PC-9 (cell line): ENCODE measurements around the gene APOLD1. TPM values are rescaled to one million over a fixed set of nuclear protein-coding genes. Genes with fewer than 3 reads are reported as not detected.
"Not testable (repeated sequence)": the region's sequence is repeated elsewhere in the genome, so short reads cannot be mapped to it uniquely, and the experiment has no call there.

Source experiments
- BruUV-seq: library from RNA; stranded (reverse); fragments of 400-500 nt; replicated peaks from 2 replicates; lab custom pipeline; 2021; lab: Mats Ljungman, UMichigan
- CTCF ChIA-PET: fragments of 300-600 bp; sonication (Branson Sonifier 250); formaldehyde crosslinking; loops from one replicate; lab custom pipeline; 2022; ENCODE audit warnings: antibody characterized with exemption; lab: Charles Lee
- POLR2A ChIA-PET: fragments of 300-600 bp; sonication (Branson Sonifier 250); formaldehyde crosslinking; loops from one replicate; lab custom pipeline; 2022; ENCODE audit warnings: antibody characterized with exemption; ENCODE audit not compliant: unreplicated experiment; lab: Charles Lee
- DNase-seq, 2 experiments: peaks; one replicate each; pipeline versions ENCODE4 v3.0.0 to v3.0.0-alpha.2; 2015 to 2022; ENCODE audit warnings: mixed read lengths in 1 of 2
- H2AFZ ChIP-seq: fragments of 200-600 bp; sonication (generic); 2 replicates; pipeline ENCODE4 v1.8.1; 2017; ENCODE audit warnings: antibody characterized with exemption
- H3F3A ChIP-seq: fragments of 200-600 bp; sonication (generic); 2 replicates; pipeline ENCODE4 v1.8.1; 2017; ENCODE audit warnings: antibody characterized with exemption, mild to moderate bottlenecking, low read depth; ENCODE audit not compliant: insufficient read depth
- H3K27ac ChIP-seq: fragments of 200-600 bp; sonication (generic); 2 replicates; pipeline ENCODE4 v1.6.1; 2016; ENCODE audit warnings: mixed run types
- H3K27me3 ChIP-seq: fragments of 200-600 bp; sonication (generic); 2 replicates; pipeline ENCODE4 v1.6.1; 2016; ENCODE audit warnings: low read depth, mixed run types; ENCODE audit not compliant: insufficient read depth
- H3K36me3 ChIP-seq: fragments of 200-600 bp; sonication (generic); 2 replicates; pipeline ENCODE4 v1.6.1; 2016; ENCODE audit warnings: low read depth, mixed run types
- H3K4me1 ChIP-seq: fragments of 200-600 bp; sonication (generic); replicated peaks from 2 replicates; pipeline ENCODE4 v1.6.1; 2016; ENCODE audit warnings: mixed run types; ENCODE audit not compliant: insufficient read depth
- H3K4me2 ChIP-seq: fragments of 200-600 bp; sonication (generic); 2 replicates; pipeline ENCODE4 v1.6.1; 2017; ENCODE audit warnings: mixed run types
- H3K4me3 ChIP-seq: fragments of 200-600 bp; sonication (generic); 2 replicates; pipeline ENCODE4 v1.6.1; 2016; ENCODE audit warnings: mixed run types
- H3K79me2 ChIP-seq: fragments of 200-600 bp; sonication (generic); 2 replicates; pipeline ENCODE4 v1.6.1; 2017; ENCODE audit warnings: low read depth, mixed run types
- H3K9me2 ChIP-seq: fragments of 200-600 bp; sonication (generic); 2 replicates; pipeline ENCODE4 v1.8.1; 2017; ENCODE audit warnings: mild to moderate bottlenecking; ENCODE audit not compliant: insufficient read depth
- H3K9me3 ChIP-seq: fragments of 200-600 bp; sonication (generic); 2 replicates; pipeline ENCODE4 v1.8.1; 2016; ENCODE audit warnings: low read depth; ENCODE audit not compliant: insufficient read depth
- H4K20me1 ChIP-seq: fragments of 200-600 bp; sonication (generic); 2 replicates; pipeline ENCODE4 v1.8.1; 2017; ENCODE audit not compliant: insufficient read depth
- CTCF ChIP-seq: fragments of 200-600 bp; sonication (generic); conservative IDR thresholded peaks from 2 replicates; pipeline ENCODE4 v1.6.1; 2017; ENCODE audit warnings: mixed run types, antibody characterized with exemption, mild to moderate bottlenecking, moderate library complexity
- EZH2 ChIP-seq: fragments of 200-600 bp; sonication (generic); IDR thresholded peaks from 2 replicates; pipeline ENCODE4 v1.8.0; 2017; ENCODE audit warnings: antibody characterized with exemption, low read depth
- intact Hi-C: fragments of 100-400 bp; cut with micrococcal nuclease; formaldehyde crosslinking; loops from one replicate; pipeline ENCODE4 v1.10.0; 2022; ENCODE audit not compliant: unreplicated experiment
- total RNA-seq: library from RNA; stranded (reverse); gene quantifications from 2 replicates; pipeline ENCODE4 v1.2.3, GENCODE V29; 2021

The APOLD1 gene
- total RNA-seq, 1 experiment from 2014 or later = 23.3 TPM

GRCh38 chr12:12806784-12807516 is 21.5 kb downstream of the APOLD1 start:
- Histone ChIP-seq H3K9me3 (no peaks in the 10 kb centered on the region), H3K4me3 (no peak overlapping the region), H3K27ac (peak overlapping the region; percentile 100), H3K4me1 (peaks cover 69% of the 10 kb centered on the region), H3K4me2 (peak overlapping the region; percentile 42; the same call in 1 of the 2 replicates), H2AFZ (no peak overlapping the region; the same call in 1 of the 2 replicates), H4K20me1 (no peaks in the 10 kb centered on the region), H3K79me2 (0 out of 2 replicates have a peak, but pooled peaks cover 12% of the 10 kb centered on the region), H3K9me2 (no peaks in the 10 kb centered on the region), H3K27me3 (no peaks in the 10 kb centered on the region), H3K36me3 (no peaks in the 10 kb centered on the region), H3F3A (peaks cover 62% of the 10 kb centered on the region)
- TF ChIP-seq CTCF (no peak), EZH2 (no peak)
- BruUV-seq = no TSS peak
- intact Hi-C loops = no loop called here
- peak in 1 of 2 experiments; percentile 62 for DNase-seq
- CTCF ChIA-PET = interaction anchor here (1.5 kb wide), 1 partner anchor 18 kb away, joined by 5 read pairs; no protein-coding TSS in a partner anchor
- POLR2A ChIA-PET = interaction anchor here (0.5 to 1.1 kb wide), 3 partner anchors 12 to 173 kb away, joined by 3 to 5 read pairs (median 3); no protein-coding TSS in a partner anchor

- intact Hi-C loops, H3K36me3 ChIP-seq, DNase-seq, H3K27me3 ChIP-seq, H3K9me3 ChIP-seq, H2AFZ ChIP-seq, H3K9me2 ChIP-seq, H4K20me1 ChIP-seq, BruUV-seq, H3K4me3 ChIP-seq: not testable (repeated sequence)
- ChIA-PET POLR2A (interaction anchor here (0.5 to 1.1 kb wide), 3 partner anchors 13 to 172 kb away, joined by 3 to 5 read pairs (median 3); no protein-coding TSS in a partner anchor), CTCF (interaction anchor here (1.5 kb wide), 1 partner anchor 18 kb away, joined by 5 read pairs; no protein-coding TSS in a partner anchor)
- Histone ChIP-seq H3F3A (peaks cover 58% of the 10 kb centered on the region), H3K4me1 (peaks cover 69% of the 10 kb centered on the region), H3K27ac (peak overlapping the region; percentile 100), H3K79me2 (0 out of 2 replicates have a peak, but pooled peaks cover 12% of the 10 kb centered on the region), H3K4me2 (peak overlapping the region; percentile 42; the same call in 1 of the 2 replicates)
Observed at GRCh38 chr12:12807517-12807903, 22.1 kb downstream of the APOLD1 start.

- TF ChIP-seq EZH2 (no peak), CTCF (no peak)
- POLR2A ChIA-PET = interaction anchor here (0.6 to 1.1 kb wide), 4 partner anchors 14 to 372 kb away, joined by 3 to 15 read pairs (median 4); no protein-coding TSS in a partner anchor
- H3K4me3 ChIP-seq = no peak overlapping the region
- H3K79me2 ChIP-seq = peaks cover 12% of the 10 kb centered on the region; the same call in 1 of the 2 replicates
- H3K4me2 ChIP-seq = peak overlapping the region; percentile 6; the same call in 1 of the 2 replicates
- H3K27ac ChIP-seq = peak overlapping the region; percentile 100
- peaks cover 53% of the 10 kb centered on the region for H3F3A ChIP-seq
- no TSS peak for BruUV-seq
- no peaks in the 10 kb centered on the region for H3K36me3 ChIP-seq
- CTCF ChIA-PET = interaction anchor here (0.5 to 1.5 kb wide), 7 partner anchors 18 to 168 kb away, joined by 4 to 8 read pairs (median 5); no protein-coding TSS in a partner anchor
- no peak for DNase-seq
- H4K20me1 ChIP-seq = no peaks in the 10 kb centered on the region
- H3K9me3 ChIP-seq = no peaks in the 10 kb centered on the region
- intact Hi-C loops = loop anchor here (1.0 kb wide), 1 partner anchor 19 kb away; no protein-coding TSS in a partner anchor
- no peaks in the 10 kb centered on the region for H3K27me3 ChIP-seq
- H2AFZ ChIP-seq = no peak overlapping the region
- peaks cover 69% of the 10 kb centered on the region for H3K4me1 ChIP-seq
- no peaks in the 10 kb centered on the region for H3K9me2 ChIP-seq
Observed at GRCh38 chr12:12807970-12808702, 22.7 kb downstream of the APOLD1 start.
